IPS-18a (cell line): ENCODE results near the gene P2RX4.
"Not testable (repeated sequence)": the region's sequence is repeated elsewhere in the genome, so short reads cannot be mapped to it uniquely, and the experiment has no call there.

ENCODE experiments used
- H3K27ac ChIP-seq: one replicate; pipeline ENCODE4 v1.5.1; 2013; ENCODE audit warnings: low read length
- H3K27me3 ChIP-seq: one replicate; pipeline ENCODE4 v1.6.1; 2013; ENCODE audit warnings: mild to moderate bottlenecking, low read length; ENCODE audit not compliant: control insufficient read depth, insufficient read depth
- H3K36me3 ChIP-seq: one replicate; pipeline ENCODE4 v1.6.1; 2013; ENCODE audit warnings: low read depth, low read length; ENCODE audit not compliant: control insufficient read depth
- H3K4me1 ChIP-seq: one replicate; pipeline ENCODE4 v1.6.1; 2013; ENCODE audit warnings: low read depth, low read length; ENCODE audit not compliant: control insufficient read depth
- H3K4me3 ChIP-seq: one replicate; pipeline ENCODE4 v1.5.1; 2013; ENCODE audit warnings: low read length
- H3K9ac ChIP-seq: one replicate; pipeline ENCODE4 v1.6.1; 2013; ENCODE audit warnings: mild to moderate bottlenecking, low read length, moderate library complexity
- H3K9me3 ChIP-seq: one replicate; pipeline ENCODE4 v1.6.1; 2013; ENCODE audit warnings: low read depth, low read length; ENCODE audit not compliant: control insufficient read depth

Gene P2RX4

GRCh38 chr12:121273364-121273896 is 63.5 kb downstream of the P2RX4 start:
- no peak overlapping the region for H3K9ac ChIP-seq
- H3K36me3 ChIP-seq = peaks cover 21% of the 10 kb centered on the region
- no peak overlapping the region for H3K4me3 ChIP-seq
- no peaks in the 10 kb centered on the region for H3K4me1 ChIP-seq
- no peaks in the 10 kb centered on the region for H3K9me3 ChIP-seq
- no peak overlapping the region for H3K27ac ChIP-seq
- no peaks in the 10 kb centered on the region for H3K27me3 ChIP-seq

DNA sequence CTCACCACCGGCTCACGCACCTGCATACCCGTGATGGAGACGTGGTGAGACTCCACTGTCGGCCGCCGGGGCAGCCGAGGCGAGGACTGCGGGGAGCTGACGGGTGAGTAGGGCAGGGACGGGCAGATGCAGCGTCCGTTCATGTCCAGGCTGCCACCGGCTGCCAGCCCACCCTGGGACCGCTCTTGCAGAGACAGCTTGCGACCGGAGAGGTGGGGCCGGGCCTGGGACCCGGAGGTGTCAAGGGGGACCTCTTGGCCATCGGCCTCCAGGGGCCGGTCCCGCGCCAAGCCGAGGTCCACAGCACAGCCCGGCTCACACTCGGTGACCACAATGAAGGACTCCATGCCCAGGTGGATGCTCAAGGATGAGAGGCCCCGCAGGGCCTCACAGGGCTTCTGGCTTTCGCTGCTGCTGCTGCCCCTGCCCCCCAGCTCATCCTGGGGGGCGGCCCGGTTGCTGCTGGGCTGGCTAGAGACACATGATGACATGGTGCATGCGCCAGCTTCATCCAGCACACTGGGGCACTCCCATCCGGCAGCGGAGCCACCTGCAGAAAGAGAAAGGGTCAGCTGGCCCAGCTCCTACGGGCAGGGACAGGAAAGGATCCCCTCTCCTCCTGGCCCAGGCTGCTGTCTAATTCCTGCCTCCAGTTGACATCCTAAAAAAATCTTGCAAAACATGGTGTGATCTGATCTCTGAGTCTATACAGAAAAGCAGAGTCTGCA is 64.3 kb downstream of the P2RX4 start:
- Histone ChIP-seq H3K9ac (no peak overlapping the region), H3K9me3 (no peaks in the 10 kb centered on the region), H3K36me3 (peaks cover 13% of the 10 kb centered on the region), H3K4me1 (no peaks in the 10 kb centered on the region), H3K4me3 (no peak overlapping the region), H3K27me3 (no peaks in the 10 kb centered on the region), H3K27ac (no peak overlapping the region)

DNA sequence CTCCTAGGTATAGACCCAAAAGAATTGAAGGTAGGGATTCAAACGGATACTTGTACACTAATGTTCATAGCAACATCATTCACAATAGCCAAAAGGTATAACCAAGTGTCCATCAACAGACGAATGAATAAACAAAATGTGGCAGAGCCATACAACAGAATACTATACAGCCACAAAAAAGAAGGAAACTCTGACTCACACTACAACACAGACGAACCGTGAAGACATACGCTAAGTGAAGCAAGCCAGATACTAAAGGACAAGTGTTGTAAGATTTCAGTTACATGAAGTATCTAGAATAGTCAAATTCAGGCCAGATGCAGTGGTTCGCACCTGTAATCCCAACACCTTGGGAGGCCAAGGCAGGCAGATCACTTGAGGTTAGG is 67.4 kb downstream of the P2RX4 start:
- Histone ChIP-seq H3K4me1 (peaks cover 18% of the 10 kb centered on the region), H3K9ac (no peak overlapping the region), H3K36me3 (no peaks in the 10 kb centered on the region), H3K4me3 (no peak overlapping the region), H3K27me3 (no peaks in the 10 kb centered on the region), H3K27ac (no peak overlapping the region), H3K9me3 (no peaks in the 10 kb centered on the region)

GRCh38 chr12:121278169-121279070 is 68.5 kb downstream of the P2RX4 start:
- Histone ChIP-seq H3K9me3 (no peaks in the 10 kb centered on the region), H3K4me1 (peaks cover 18% of the 10 kb centered on the region), H3K27ac (no peak overlapping the region), H3K9ac (no peak overlapping the region), H3K36me3 (no peaks in the 10 kb centered on the region), H3K27me3 (no peaks in the 10 kb centered on the region), H3K4me3 (no peak overlapping the region)

DNA sequence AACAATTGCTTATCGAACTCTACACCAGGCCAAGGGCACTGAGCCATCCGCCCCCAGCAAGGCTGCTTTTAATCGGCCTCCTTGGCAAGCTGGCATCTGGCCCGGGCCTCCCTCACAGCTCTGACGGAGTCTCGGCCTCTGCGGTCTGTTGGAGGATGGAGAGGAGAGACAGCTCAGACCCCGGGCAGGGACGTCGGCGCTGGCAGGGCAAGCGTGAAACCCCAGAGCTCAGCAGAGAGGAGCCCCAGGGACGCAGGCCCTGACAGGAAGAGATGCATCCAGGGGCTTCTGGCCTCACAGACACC is 69.1 kb downstream of the P2RX4 start:
- no peaks in the 10 kb centered on the region for H3K9me3 ChIP-seq
- H3K36me3 ChIP-seq = no peaks in the 10 kb centered on the region
- H3K27me3 ChIP-seq = no peaks in the 10 kb centered on the region
- H3K4me3 ChIP-seq = no peak overlapping the region
- no peak overlapping the region for H3K9ac ChIP-seq
- peaks cover 18% of the 10 kb centered on the region for H3K4me1 ChIP-seq
- H3K27ac ChIP-seq = no peak overlapping the region

DNA sequence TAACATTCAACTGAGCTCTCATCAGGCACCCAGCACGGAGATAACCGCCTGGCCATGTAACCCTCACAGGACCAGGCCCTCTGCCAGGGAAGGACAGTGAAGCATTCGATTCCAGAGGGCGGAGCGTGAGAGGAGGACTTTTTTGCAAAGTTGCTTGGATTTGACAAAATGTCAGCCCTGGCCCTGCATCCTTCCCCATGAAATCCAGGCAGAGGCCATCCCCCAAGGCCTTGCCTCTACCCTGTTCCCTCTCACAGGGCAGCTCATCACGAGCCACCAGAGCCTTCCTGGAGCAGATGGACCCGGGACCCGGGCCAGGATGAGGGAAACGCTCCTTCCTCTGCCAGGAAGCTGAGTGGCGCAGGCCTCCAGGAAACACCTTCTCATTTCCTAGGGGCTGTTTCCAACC is 69.6 kb downstream of the P2RX4 start:
- Histone ChIP-seq H3K4me3 (no peak overlapping the region), H3K27ac (no peak overlapping the region), H3K9me3 (no peaks in the 10 kb centered on the region), H3K36me3 (no peaks in the 10 kb centered on the region), H3K9ac (no peak overlapping the region), H3K4me1 (peaks cover 18% of the 10 kb centered on the region), H3K27me3 (no peaks in the 10 kb centered on the region)

DNA sequence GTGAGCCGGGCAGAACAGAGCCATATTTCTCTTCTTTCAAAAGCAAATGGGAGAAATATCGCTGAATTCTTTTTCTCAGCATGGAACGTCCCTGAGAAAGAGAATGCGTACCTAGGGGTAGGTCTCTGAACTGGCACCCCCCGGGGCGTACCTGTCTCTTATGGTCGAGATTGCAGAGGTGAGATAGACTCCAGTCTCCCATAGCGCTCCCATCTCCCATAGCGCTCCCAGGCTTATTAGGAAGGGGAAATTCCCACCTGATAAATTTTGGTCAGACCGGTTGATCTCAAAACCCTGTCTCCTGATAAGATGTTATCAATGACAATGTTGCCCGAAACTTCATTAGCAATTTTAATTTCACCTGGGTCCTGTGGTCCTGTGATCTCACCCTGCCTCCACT is 70.6 kb downstream of the P2RX4 start:
- H3K27ac ChIP-seq, H3K9me3 ChIP-seq, H3K27me3 ChIP-seq: not testable (repeated sequence)

DNA sequence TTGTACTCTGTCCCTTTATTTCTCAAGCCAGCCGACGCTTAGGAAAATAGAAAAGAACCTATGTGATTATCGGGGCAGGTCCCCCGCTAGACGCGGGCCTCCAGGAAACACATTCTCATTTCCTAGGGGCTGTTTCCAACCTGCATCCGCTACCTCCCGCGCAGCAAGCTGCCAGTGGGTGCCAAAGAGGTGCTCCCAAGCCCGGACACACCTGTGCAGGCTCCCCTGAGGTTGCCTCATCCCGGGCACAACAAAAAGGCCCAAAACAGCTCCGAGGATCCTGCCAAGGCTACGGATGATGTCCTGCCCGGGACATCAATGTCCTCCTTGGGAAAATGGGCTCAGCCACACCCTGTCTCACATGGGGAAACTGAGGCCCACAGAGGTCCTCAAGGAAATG is 71.2 kb downstream of the P2RX4 start:
- H3K27ac ChIP-seq, H3K4me3 ChIP-seq, H3K9me3 ChIP-seq, H3K36me3 ChIP-seq, H3K27me3 ChIP-seq, H3K9ac ChIP-seq: not testable (repeated sequence)
- peaks cover 18% of the 10 kb centered on the region for H3K4me1 ChIP-seq

More for the DNA sequence above, 70.6 kb downstream of the P2RX4 start:
- peaks cover 18% of the 10 kb centered on the region for H3K4me1 ChIP-seq
- H3K36me3 ChIP-seq, H3K9ac ChIP-seq, H3K4me3 ChIP-seq: not testable (repeated sequence)

DNA sequence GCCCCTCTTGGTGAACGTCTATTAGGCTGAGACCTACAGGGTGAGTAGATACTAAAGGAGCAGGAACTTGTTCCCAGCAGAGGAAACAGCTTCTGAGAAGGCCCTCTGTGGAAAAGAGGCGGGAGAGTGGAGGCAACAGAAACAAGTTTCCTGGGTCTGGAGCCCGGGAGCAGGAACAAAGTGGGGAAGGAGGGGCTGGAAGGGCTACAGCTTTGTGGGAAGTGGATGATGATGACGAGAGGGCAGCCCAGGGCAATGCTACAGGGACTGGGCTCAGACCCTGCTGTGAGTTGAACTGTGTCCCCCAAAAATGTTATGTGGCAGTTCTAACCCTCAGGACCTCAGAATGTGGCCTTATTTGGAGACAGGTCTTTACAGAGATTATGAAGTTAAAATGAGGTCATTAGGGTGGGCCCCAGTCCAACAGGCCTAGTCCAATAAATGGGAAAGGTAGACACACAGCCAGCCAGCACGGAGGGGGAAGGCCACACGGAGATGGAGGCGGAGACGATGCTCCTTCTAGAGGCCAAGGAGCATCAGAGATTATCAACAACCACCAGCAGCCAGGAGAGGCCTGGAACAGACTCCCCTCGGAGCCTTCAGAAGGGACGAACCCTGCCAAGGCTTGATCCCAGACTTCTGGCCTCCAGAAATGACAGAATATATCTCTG is 72.3 kb downstream of the P2RX4 start:
- Histone ChIP-seq H3K4me1 (peaks cover 18% of the 10 kb centered on the region), H3K9me3 (no peaks in the 10 kb centered on the region), H3K27ac (no peak overlapping the region), H3K27me3 (no peaks in the 10 kb centered on the region), H3K9ac (no peak overlapping the region), H3K4me3 (no peak overlapping the region), H3K36me3 (no peaks in the 10 kb centered on the region)

- not testable (repeated sequence) for H3K27ac ChIP-seq, H3K36me3 ChIP-seq, H3K27me3 ChIP-seq, H3K4me3 ChIP-seq, H3K9ac ChIP-seq, H3K9me3 ChIP-seq
- H3K4me1 ChIP-seq = peaks cover 18% of the 10 kb centered on the region
Observed at GRCh38 chr12:121282910-121283309, 73.0 kb downstream of the P2RX4 start.

GRCh38 chr12:121283388-121283787 is 73.5 kb downstream of the P2RX4 start:
- Histone ChIP-seq H3K9me3 (no peaks in the 10 kb centered on the region), H3K27ac (no peak overlapping the region), H3K4me3 (no peak overlapping the region), H3K9ac (no peak overlapping the region), H3K27me3 (no peaks in the 10 kb centered on the region), H3K36me3 (no peaks in the 10 kb centered on the region), H3K4me1 (peaks cover 21% of the 10 kb centered on the region)
